GM19438 (cell line): ENCODE data around the gene TMEM175.

Experiments
- ATAC-seq: cut with Tn5 transposase; IDR thresholded peaks from one replicate; pipeline ENCODE4 v1.9.1; 2021; ENCODE audit warnings: low read depth; ENCODE audit not compliant: unreplicated experiment

Gene TMEM175

GRCh38 chr4:945274-946102 lies 13.2 kb downstream of the TMEM175 start:
- no peak for ATAC-seq

- ATAC-seq, result no peak
Observed at GRCh38 chr4:946103-946450, 13.8 kb downstream of the TMEM175 start.

GRCh38 chr4:946517-947471 lies 14.5 kb downstream of the TMEM175 start:
- no peak for ATAC-seq

GRCh38 chr4:947491-947971 lies 15.3 kb downstream of the TMEM175 start:
- ATAC-seq, result no peak

- no peak for ATAC-seq
Observed at GRCh38 chr4:948101-948935, 16.1 kb downstream of the TMEM175 start.

- no peak for ATAC-seq
Observed at GRCh38 chr4:948936-949300, 16.7 kb downstream of the TMEM175 start.

GRCh38 chr4:949656-950055 lies 17.4 kb downstream of the TMEM175 start:
- ATAC-seq, result no peak

- no peak for ATAC-seq
Observed at GRCh38 chr4:950136-951020, 18.1 kb downstream of the TMEM175 start.

GRCh38 chr4:951186-951585 lies 18.9 kb downstream of the TMEM175 start:
- no peak for ATAC-seq

- no peak for ATAC-seq
Observed at GRCh38 chr4:951594-952468, 19.6 kb downstream of the TMEM175 start.

GRCh38 chr4:952881-953573 lies 20.8 kb downstream of the TMEM175 start:
- no peak for ATAC-seq

- no peak for ATAC-seq
Observed at GRCh38 chr4:953574-953915, 21.3 kb downstream of the TMEM175 start.

GRCh38 chr4:954211-955020 lies 22.2 kb downstream of the TMEM175 start:
- no peak for ATAC-seq

GRCh38 chr4:955161-955921 lies 23.1 kb downstream of the TMEM175 start:
- ATAC-seq, result no peak

GRCh38 chr4:955931-956381 lies 23.7 kb downstream of the TMEM175 start:
- ATAC-seq, result no peak

GRCh38 chr4:956531-957230 lies 24.4 kb downstream of the TMEM175 start:
- ATAC-seq, result no peak
